ENCODE measurements around the gene GPX2.

DNA sequence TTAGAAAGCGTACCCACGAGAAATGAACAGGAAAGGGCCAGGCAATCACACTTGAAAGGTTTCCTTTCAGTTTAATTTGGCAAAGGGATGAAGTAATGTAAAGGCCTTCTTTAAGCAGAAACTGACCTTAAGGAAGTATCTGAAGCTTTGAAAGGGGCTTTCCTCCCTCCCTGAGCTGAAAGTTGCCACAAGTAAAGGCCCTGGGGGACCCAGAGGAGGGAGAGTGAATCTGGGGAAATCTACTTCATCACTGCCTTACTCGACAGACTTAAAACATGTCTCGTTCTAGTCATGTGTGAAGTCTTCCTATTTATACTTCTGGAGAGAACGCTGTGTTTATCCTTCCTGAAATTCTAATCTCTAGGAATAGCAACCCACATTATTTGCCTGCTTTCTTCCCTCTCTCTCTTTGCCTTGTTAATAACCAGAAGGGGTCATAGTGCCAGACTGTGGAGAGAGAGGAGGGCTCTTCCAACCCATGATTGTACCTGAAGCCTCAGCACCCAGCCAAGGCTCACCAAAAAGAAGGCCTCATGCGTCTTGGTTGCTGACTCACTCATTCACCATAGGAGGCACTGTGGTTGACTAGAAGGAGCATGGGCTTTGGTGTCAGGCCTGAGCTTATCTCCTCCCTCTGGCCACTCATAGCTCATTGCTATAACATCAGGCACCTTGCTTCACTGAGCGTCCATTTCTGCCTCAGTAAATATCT, 10.2 kb upstream of the GPX2 start:
- TF ChIP-seq, protein P1, sequence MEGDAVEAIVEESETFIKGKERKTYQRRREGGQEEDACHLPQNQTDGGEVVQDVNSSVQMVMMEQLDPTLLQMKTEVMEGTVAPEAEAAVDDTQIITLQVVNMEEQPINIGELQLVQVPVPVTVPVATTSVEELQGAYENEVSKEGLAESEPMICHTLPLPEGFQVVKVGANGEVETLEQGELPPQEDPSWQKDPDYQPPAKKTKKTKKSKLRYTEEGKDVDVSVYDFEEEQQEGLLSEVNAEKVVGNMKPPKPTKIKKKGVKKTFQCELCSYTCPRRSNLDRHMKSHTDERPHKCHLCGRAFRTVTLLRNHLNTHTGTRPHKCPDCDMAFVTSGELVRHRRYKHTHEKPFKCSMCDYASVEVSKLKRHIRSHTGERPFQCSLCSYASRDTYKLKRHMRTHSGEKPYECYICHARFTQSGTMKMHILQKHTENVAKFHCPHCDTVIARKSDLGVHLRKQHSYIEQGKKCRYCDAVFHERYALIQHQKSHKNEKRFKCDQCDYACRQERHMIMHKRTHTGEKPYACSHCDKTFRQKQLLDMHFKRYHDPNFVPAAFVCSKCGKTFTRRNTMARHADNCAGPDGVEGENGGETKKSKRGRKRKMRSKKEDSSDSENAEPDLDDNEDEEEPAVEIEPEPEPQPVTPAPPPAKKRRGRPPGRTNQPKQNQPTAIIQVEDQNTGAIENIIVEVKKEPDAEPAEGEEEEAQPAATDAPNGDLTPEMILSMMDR (IDR thresholded peaks at IDR 0.05; ENCODE audit: insufficient read depth, low read depth, low read length), result no peak
- no peak for TF ChIP-seq EZH2 (IDR thresholded peaks at IDR 0.05; ENCODE audit: insufficient read depth, low read length)
